SU-DHL-6 (cell line): ENCODE data around the gene FTHL17.

Source experiments
- CTCF ChIP-seq: fragments of 200-600 bp; sonication (generic); IDR thresholded peaks from one replicate; pipeline ENCODE4 v1.5.1; 2017; ENCODE audit warnings: antibody characterized with exemption, mild to moderate bottlenecking, low read length, moderate library complexity; ENCODE audit not compliant: insufficient read depth, poor library complexity, severe bottlenecking
- EZH2phosphoT487 ChIP-seq: fragments of 200-600 bp; sonication (generic), shearing (Covaris generic); conservative IDR thresholded peaks from 2 replicates; pipeline ENCODE4 v1.6.1; 2018; ENCODE audit warnings: mild to moderate bottlenecking, antibody characterized with exemption, low read length, moderate library complexity, mixed read lengths

GRCh38 chrX:31070057-31070468, 1.8 kb downstream of the FTHL17 start:
- TF ChIP-seq EZH2phosphoT487 (no peak), CTCF (no peak)
